Gastroesophageal sphincter (tissue), 3 donors: Measurements from ENCODE around the gene LSAMP.

Experiments
- POLR2A ChIP-seq, 2 donors: fragments of 450-650 bp; IDR thresholded peaks; one replicate each; pipeline ENCODE4 v1.6.1; 2017; ENCODE audit warnings: antibody characterized with exemption in 2 of 2, mild to moderate bottlenecking in 2 of 2, moderate library complexity in 1 of 2
- POLR2AphosphoS5 ChIP-seq: sonication (generic); formaldehyde crosslinking; IDR thresholded peaks from one replicate; pipeline ENCODE4 v1.6.1; 2017; ENCODE audit warnings: antibody characterized with exemption
- TF ChIP-seq, protein P1 (sequence below), 4 experiments: fragments of 200-600 bp in 2 of 4; fragments of 450-650 bp in 2 of 4; sonication (generic) in 1 of 4; IDR thresholded peaks; one replicate each; pipeline ENCODE4 v1.5.1; 2017 to 2019; ENCODE audit warnings: antibody characterized with exemption in 4 of 4, mild to moderate bottlenecking in 2 of 4, moderate library complexity in 2 of 4

DNA sequence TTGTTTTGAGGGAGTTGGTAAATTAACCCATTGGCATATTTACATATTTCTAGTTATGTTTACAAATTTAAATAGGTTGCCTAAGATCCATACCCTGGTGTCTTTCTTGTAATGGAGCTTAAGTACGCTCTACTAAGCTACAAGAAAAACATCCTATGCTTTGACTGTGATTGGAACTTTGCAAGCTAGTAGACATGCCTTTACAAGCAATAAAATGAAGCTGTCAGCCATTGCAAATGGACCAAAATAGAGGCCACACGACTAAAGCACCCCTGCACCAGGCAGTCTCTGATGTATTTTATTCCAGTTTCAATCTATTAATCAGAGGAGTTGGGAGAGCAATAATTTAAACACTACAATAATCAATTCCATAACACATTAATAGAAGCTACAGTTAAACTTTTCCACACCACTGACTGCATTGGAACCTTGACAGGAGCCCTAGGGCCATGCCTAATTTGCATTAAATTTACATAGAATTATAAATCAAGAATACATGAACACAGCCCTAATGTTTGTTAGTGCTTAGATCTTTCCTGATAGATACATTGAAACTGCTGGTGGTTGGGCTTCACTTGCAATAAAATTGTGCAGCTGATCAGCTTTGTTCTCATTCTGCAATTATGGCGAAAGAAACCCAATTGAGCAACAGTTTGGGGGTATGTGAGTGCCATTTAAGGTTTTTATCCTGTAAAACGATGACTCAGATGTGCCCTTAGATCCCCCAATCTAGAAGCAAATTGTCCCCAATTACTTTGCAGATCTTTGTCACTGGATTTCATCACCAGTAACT is 360.1 kb downstream of the LSAMP start:
- TF ChIP-seq, protein P1, sequence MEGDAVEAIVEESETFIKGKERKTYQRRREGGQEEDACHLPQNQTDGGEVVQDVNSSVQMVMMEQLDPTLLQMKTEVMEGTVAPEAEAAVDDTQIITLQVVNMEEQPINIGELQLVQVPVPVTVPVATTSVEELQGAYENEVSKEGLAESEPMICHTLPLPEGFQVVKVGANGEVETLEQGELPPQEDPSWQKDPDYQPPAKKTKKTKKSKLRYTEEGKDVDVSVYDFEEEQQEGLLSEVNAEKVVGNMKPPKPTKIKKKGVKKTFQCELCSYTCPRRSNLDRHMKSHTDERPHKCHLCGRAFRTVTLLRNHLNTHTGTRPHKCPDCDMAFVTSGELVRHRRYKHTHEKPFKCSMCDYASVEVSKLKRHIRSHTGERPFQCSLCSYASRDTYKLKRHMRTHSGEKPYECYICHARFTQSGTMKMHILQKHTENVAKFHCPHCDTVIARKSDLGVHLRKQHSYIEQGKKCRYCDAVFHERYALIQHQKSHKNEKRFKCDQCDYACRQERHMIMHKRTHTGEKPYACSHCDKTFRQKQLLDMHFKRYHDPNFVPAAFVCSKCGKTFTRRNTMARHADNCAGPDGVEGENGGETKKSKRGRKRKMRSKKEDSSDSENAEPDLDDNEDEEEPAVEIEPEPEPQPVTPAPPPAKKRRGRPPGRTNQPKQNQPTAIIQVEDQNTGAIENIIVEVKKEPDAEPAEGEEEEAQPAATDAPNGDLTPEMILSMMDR (IDR thresholded peaks at IDR 0.05): no peak
- TF ChIP-seq POLR2AphosphoS5 (no peak), POLR2A (IDR thresholded peaks at IDR 0.05) (no peak)
